H1 (cell line): Measurements from ENCODE around the gene FOXA2. TPM values are rescaled to one million over a fixed set of nuclear protein-coding genes. Genes with fewer than 3 reads are reported as not detected.

Experiments
- CTCF ChIA-PET: fragments of 300-600 bp; sonication (Branson Sonifier 250); formaldehyde crosslinking; loops from one replicate; lab custom pipeline; 2021; ENCODE audit not compliant: partially characterized antibody; lab: Charles Lee
- POLR2A ChIA-PET: fragments of 300-600 bp; sonication (Branson Sonifier 250); formaldehyde crosslinking; loops from one replicate; lab custom pipeline; 2021; ENCODE audit warnings: inconsistent platforms; ENCODE audit not compliant: partially characterized antibody; lab: Charles Lee
- DNase-seq, 2 experiments: peaks; one replicate each; pipeline versions ENCODE4 v3.0.0 to v3.0.0-alpha.2; 2010 to 2022; ENCODE audit warnings: low spot score in 2 of 2, low read depth in 1 of 2, mixed read lengths in 1 of 2
- FAIRE-seq: peaks from 2 replicates; lab custom pipeline; 2011; peaks lifted over from hg19 to GRCh38; lab: Jason Lieb, UNC
- H2AFZ ChIP-seq: 2 replicates; pipeline ENCODE4 v1.8.1; 2012; ENCODE audit warnings: low read length, inconsistent platforms
- H2AK5ac ChIP-seq: 2 replicates; pipeline ENCODE4 v1.6.1; 2013; ENCODE audit warnings: low read depth, low read length
- H2BK120ac ChIP-seq: replicated peaks from 2 replicates; pipeline ENCODE3; 2013; ENCODE audit warnings: low read depth, low read length, inconsistent platforms
- H2BK12ac ChIP-seq: 2 replicates; pipeline ENCODE4 v1.6.1; 2013; ENCODE audit warnings: low read depth, low read length
- H2BK15ac ChIP-seq: 2 replicates; pipeline ENCODE4 v1.6.1; 2013; ENCODE audit warnings: low read length
- H2BK20ac ChIP-seq: 2 replicates; pipeline ENCODE4 v1.6.1; 2013; ENCODE audit warnings: low read length
- H2BK5ac ChIP-seq: 2 replicates; pipeline ENCODE4 v1.6.1; 2013; ENCODE audit warnings: low read depth, low read length
- H3K14ac ChIP-seq: 2 replicates; pipeline ENCODE4 v1.6.1; 2013; ENCODE audit warnings: inconsistent platforms; ENCODE audit not compliant: insufficient read length
- H3K18ac ChIP-seq: 2 replicates; pipeline ENCODE4 v1.6.1; 2013; ENCODE audit warnings: low read length; ENCODE audit errors: extremely low read depth
- H3K23ac ChIP-seq: 2 replicates; pipeline ENCODE4 v1.6.1; 2013; ENCODE audit warnings: inconsistent platforms; ENCODE audit not compliant: insufficient read length
- H3K23me2 ChIP-seq: 2 replicates; pipeline ENCODE4 v1.6.1; 2013; ENCODE audit warnings: low read depth, low read length
- H3K27ac ChIP-seq: 2 replicates; pipeline ENCODE4 v1.6.1; 2011; ENCODE audit warnings: low read depth, low read length, inconsistent platforms
- H3K27me3 ChIP-seq, 4 experiments: replicated peaks in 1 of 4; 1 replicate in 1 of 4; 2 replicates in 3 of 4; pipeline versions ENCODE4 v1.6.1 to v1.8.1; 2011 to 2013; ENCODE audit warnings: low read length in 3 of 4, mild to moderate bottlenecking in 3 of 4, inconsistent platforms in 2 of 4, mixed read lengths in 2 of 4, moderate library complexity in 1 of 4; ENCODE audit not compliant: control insufficient read depth in 3 of 4, insufficient read depth in 3 of 4; ENCODE audit errors: extremely low read depth in 1 of 4
- H3K36me3 ChIP-seq, 4 experiments: 2 replicates each; pipeline versions ENCODE4 v1.6.1 to v1.8.1; 2011 to 2013; ENCODE audit warnings: mild to moderate bottlenecking in 4 of 4, low read length in 3 of 4, moderate library complexity in 2 of 4, control low read depth in 1 of 4, inconsistent platforms in 1 of 4; ENCODE audit not compliant: insufficient read depth in 4 of 4, control insufficient read depth in 2 of 4
- H3K4ac ChIP-seq: replicated peaks from 2 replicates; pipeline ENCODE3; 2013; ENCODE audit warnings: low read length, low read depth, mixed read lengths, inconsistent platforms; ENCODE audit not compliant: insufficient read length
- H3K4me1 ChIP-seq, 4 experiments: replicated peaks in 1 of 4; 1 replicate in 1 of 4; 2 replicates in 3 of 4; pipeline versions ENCODE4 v1.6.1 to v1.8.1; 2011 to 2013; ENCODE audit warnings: low read length in 3 of 4, inconsistent platforms in 2 of 4, mixed read lengths in 1 of 4; ENCODE audit not compliant: insufficient read depth in 4 of 4, control insufficient read depth in 3 of 4
- H3K4me2 ChIP-seq, 2 experiments: 2 replicates each; pipeline versions ENCODE4 v1.6.1 to v1.8.1; 2011 to 2013; ENCODE audit warnings: low read depth in 2 of 2, low read length in 2 of 2, control low read depth in 1 of 2, inconsistent platforms in 1 of 2, mild to moderate bottlenecking in 1 of 2; ENCODE audit not compliant: insufficient read depth in 1 of 2
- H3K4me3 ChIP-seq, 4 experiments: fragments of 200-600, 300-600 bp in 1 of 4; sonication (generic), shearing (Covaris generic), sonication (Bioruptor Twin) in 1 of 4; 2 replicates each; pipeline versions ENCODE4 v1.5.1 to v1.8.1; 2011 to 2016; ENCODE audit warnings: low read length in 4 of 4, low read depth in 3 of 4, control low read depth in 2 of 4, inconsistent platforms in 2 of 4, mild to moderate bottlenecking in 2 of 4, mixed read lengths in 1 of 4, moderate library complexity in 1 of 4; ENCODE audit not compliant: insufficient read depth in 2 of 4; ENCODE audit errors: extremely low read depth in 1 of 4
- H3K56ac ChIP-seq: replicated peaks from 2 replicates; pipeline ENCODE3; 2013; ENCODE audit warnings: low read depth, mild to moderate bottlenecking, mixed read lengths, low read length, inconsistent platforms; ENCODE audit not compliant: insufficient read length
- H3K79me1 ChIP-seq: 2 replicates; pipeline ENCODE4 v1.6.1; 2013; ENCODE audit warnings: low read depth, low read length, control low read depth
- H3K79me2 ChIP-seq, 2 experiments: 2 replicates each; pipeline versions ENCODE4 v1.6.1 to v1.8.1; 2012 to 2013; ENCODE audit warnings: low read length in 2 of 2, mild to moderate bottlenecking in 2 of 2, inconsistent platforms in 1 of 2; ENCODE audit not compliant: insufficient read depth in 2 of 2, control insufficient read depth in 1 of 2
- H3K9ac ChIP-seq, 4 experiments: replicated peaks in 1 of 4; 1 replicate in 1 of 4; 2 replicates in 3 of 4; pipeline versions ENCODE4 v1.6.1 to v1.8.1; 2011 to 2013; ENCODE audit warnings: low read depth in 3 of 4, low read length in 3 of 4, control low read depth in 2 of 4, mild to moderate bottlenecking in 2 of 4, moderate library complexity in 2 of 4, inconsistent platforms in 1 of 4; ENCODE audit errors: extremely low read depth in 1 of 4
- H3K9me3 ChIP-seq, 2 experiments: 2 replicates each; pipeline versions ENCODE4 v1.6.1 to v1.8.1; 2012 to 2013; ENCODE audit warnings: mild to moderate bottlenecking in 2 of 2, moderate library complexity in 2 of 2, control low read depth in 1 of 2, inconsistent platforms in 1 of 2, low read depth in 1 of 2, low read length in 1 of 2, mixed read lengths in 1 of 2; ENCODE audit not compliant: insufficient read depth in 2 of 2
- H4K20me1 ChIP-seq, 2 experiments: replicated peaks in 1 of 2; 2 replicates each; pipeline versions ENCODE3 to v1.8.1; 2011 to 2013; ENCODE audit warnings: inconsistent platforms in 2 of 2, low read length in 2 of 2, mild to moderate bottlenecking in 1 of 2; ENCODE audit not compliant: insufficient read depth in 2 of 2, control insufficient read depth in 1 of 2
- H4K5ac ChIP-seq: 2 replicates; pipeline ENCODE4 v1.6.1; 2013; ENCODE audit warnings: low read length, low read depth, mixed read lengths, inconsistent platforms; ENCODE audit not compliant: insufficient read length
- H4K8ac ChIP-seq: 2 replicates; pipeline ENCODE4 v1.8.0; 2013; ENCODE audit warnings: mild to moderate bottlenecking, moderate library complexity, low read length, inconsistent platforms; ENCODE audit not compliant: insufficient read depth; ENCODE audit errors: extremely low read depth
- H4K91ac ChIP-seq: replicated peaks from 2 replicates; pipeline ENCODE3; 2013; ENCODE audit warnings: low read length, mixed read lengths, inconsistent platforms; ENCODE audit not compliant: insufficient read length
- WGBS, 2 experiments: shearing (Covaris generic) in 1 of 2; methylation state at CpG; one replicate each; pipeline versions ENCODE4 v1.1.6 to v1.1.7; 2013 to 2015; ENCODE audit warnings: low lambda C conversion rate in 2 of 2, mixed read lengths in 2 of 2, inconsistent platforms in 1 of 2, low coverage in 1 of 2, missing lambda C conversion rate in 1 of 2; ENCODE audit not compliant: insufficient replicate concordance in 2 of 2, insufficient coverage in 1 of 2, insufficient read length in 1 of 2; ENCODE audit errors: extremely low coverage in 1 of 2, missing lambda C conversion rate in 1 of 2; 5-methylcytosine and 5-hydroxymethylcytosine counted together
- polyA plus RNA-seq, 7 experiments: library from polyadenylated mRNA; depleted of rRNA in 3 of 7; stranded (reverse) in 5 of 7; unstranded in 2 of 7; fragments of >200 nt in 5 of 7; fragments of 200-250 nt in 2 of 7; gene quantifications; 1 replicate in 5 of 7; 2 replicates in 1 of 7; 4 replicates in 1 of 7; pipeline versions ENCODE4 v1.2.1 to v1.2.3, GENCODE V29; 2011 to 2013; ENCODE audit warnings: missing spikeins in 2 of 7, mixed read lengths in 2 of 7
- total RNA-seq: library from RNA; stranded (reverse); fragmentation: NEBNext Ultra II Directional; extraction: Animal tissue kit (Norgen Biotek cat#: 25700); gene quantifications from 2 replicates; pipeline ENCODE4 v1.2.1, GENCODE V29; 2021

FOXA2 gene
- total and polyA plus RNA-seq, 2 of the 8 experiments (the other 6 are each of a cell fraction or from before 2014, with no cell fraction given) = not detected

GRCh38 chr20:22557403-22558276, 26.7 kb downstream of the FOXA2 start:
- no peak overlapping the region for H3K27ac ChIP-seq
- no peak overlapping the region for H2BK120ac ChIP-seq
- peaks cover 4 to 10% of the 10 kb centered on the region in 2 experiments for H4K20me1 ChIP-seq
- no peak overlapping the region for H3K4ac ChIP-seq
- H2BK5ac ChIP-seq = no peak overlapping the region
- no peak overlapping the region for H4K5ac ChIP-seq
- no peak overlapping the region for H2AFZ ChIP-seq
- no peak overlapping the region for H3K56ac ChIP-seq
- no peak overlapping the region for H3K23ac ChIP-seq
- peaks cover 44 to 72% (median 67%) of the 10 kb centered on the region in 4 experiments for H3K27me3 ChIP-seq
- H3K9ac ChIP-seq = no peak overlapping the region
- H2BK15ac ChIP-seq = 0 out of 2 replicates have a peak overlapping the region, but pooled peaks have one; percentile 46
- WGBS, 2 experiments = 77% methylated on average over 13 of the region's 13 CpGs; no CpG with 5 or more reads in 1 of the 2 experiments
- no peaks in the 10 kb centered on the region; the same call in 1 of the 2 replicates for H3K23me2 ChIP-seq
- H3K4me2 ChIP-seq = no peak overlapping the region
- H3K79me2 ChIP-seq = no peaks in the 10 kb centered on the region
- no peak overlapping the region for H3K4me3 ChIP-seq
- no peak overlapping the region for H4K8ac ChIP-seq
- FAIRE-seq (no peak), DNase-seq (no peak)
- H4K91ac ChIP-seq = no peak overlapping the region
- no peak overlapping the region for H3K14ac ChIP-seq
- no peak overlapping the region for H2BK20ac ChIP-seq
- no peaks in the 10 kb centered on the region for H3K79me1 ChIP-seq
- POLR2A ChIA-PET = no interaction called here
- H3K4me1 ChIP-seq = peaks cover 8 to 30% (median 19%) of the 10 kb centered on the region in 4 experiments
- peak overlapping the region; percentile 50; the same call in 1 of the 2 replicates for H2BK12ac ChIP-seq
- H3K18ac ChIP-seq = no peak overlapping the region
- H3K36me3 ChIP-seq = no peaks in the 10 kb centered on the region
- CTCF ChIA-PET = interaction anchor here (3.2 kb wide), 1 partner anchor 29 kb away, joined by 11 read pairs; no protein-coding TSS in a partner anchor
- 0 out of 4 replicates have a peak, but pooled peaks cover 0 to 3% of the 10 kb centered on the region in 2 experiments for H3K9me3 ChIP-seq
- H2AK5ac ChIP-seq = no peak overlapping the region
